GM12873 (cell line): ENCODE measurements around the gene KL.

Experiments used
- CTCF ChIP-seq: IDR thresholded peaks from 2 replicates; pipeline ENCODE4 v1.5.1; 2012; ENCODE audit warnings: low read depth, mild to moderate bottlenecking, moderate library complexity, low read length, control low read depth; ENCODE audit not compliant: insufficient read depth; ENCODE audit errors: missing control alignments

The KL gene

GRCh38 chr13:33004511-33004910 lies 11.7 kb upstream of the KL start:
- TF ChIP-seq CTCF, result no peak

GRCh38 chr13:33006134-33006533 lies 10.1 kb upstream of the KL start:
- no peak for TF ChIP-seq CTCF

GRCh38 chr13:33006638-33007037 lies 9.6 kb upstream of the KL start:
- TF ChIP-seq CTCF, result no peak

- no peak for TF ChIP-seq CTCF
These were observed 9.0 kb upstream of the KL start for GRCh38 chr13:33007237-33007636.

- no peak for TF ChIP-seq CTCF
These were observed 8.3 kb upstream of the KL start for GRCh38 chr13:33007950-33008349.

GRCh38 chr13:33008946-33009722 lies 7.1 kb upstream of the KL start:
- no peak for TF ChIP-seq CTCF

- TF ChIP-seq CTCF, result no peak
These were observed 4.3 kb upstream of the KL start for GRCh38 chr13:33011828-33012470.
